Hindlimb muscle (tissue), 1 donor: ENCODE results near the gene SMARCD3. TPM values are rescaled to one million over a fixed set of nuclear protein-coding genes. Genes with fewer than 3 reads are reported as not detected.

Experiments used
- DNase-seq: peaks from one replicate; pipeline ENCODE4 v3.0.0-alpha.2; 2013
- polyA plus RNA-seq: library from polyadenylated mRNA; unstranded; fragments of 120-200 nt; gene quantifications from one replicate; pipeline ENCODE4 v1.2.1, GENCODE V29; 2013; ENCODE audit not compliant: insufficient read length

The SMARCD3 gene
- polyA plus RNA-seq, 1 donor = 180 TPM

GRCh38 chr7:151272405-151272804, 23.9 kb upstream of the SMARCD3 start:
- DNase-seq = no peak

GRCh38 chr7:151271699-151272355, 23.3 kb upstream of the SMARCD3 start:
- no peak for DNase-seq

- no peak for DNase-seq
Observed at GRCh38 chr7:151269511-151269910, 21.0 kb upstream of the SMARCD3 start.

GRCh38 chr7:151265351-151265931, 16.9 kb upstream of the SMARCD3 start:
- DNase-seq = no peak

GRCh38 chr7:151264615-151265014, 16.1 kb upstream of the SMARCD3 start:
- DNase-seq = no peak

- DNase-seq = no peak
Observed at GRCh38 chr7:151261529-151261928, 13.0 kb upstream of the SMARCD3 start.

GRCh38 chr7:151260883-151261282, 12.4 kb upstream of the SMARCD3 start:
- no peak for DNase-seq

GRCh38 chr7:151260471-151260870, 12.0 kb upstream of the SMARCD3 start:
- no peak for DNase-seq

GRCh38 chr7:151257990-151258389, 9.5 kb upstream of the SMARCD3 start:
- DNase-seq = no peak

- DNase-seq = no peak
Observed at GRCh38 chr7:151256410-151257045, 8.0 kb upstream of the SMARCD3 start.

GRCh38 chr7:151255390-151255789, 6.9 kb upstream of the SMARCD3 start:
- DNase-seq = no peak

- DNase-seq = no peak
Observed at GRCh38 chr7:151254851-151255250, 6.4 kb upstream of the SMARCD3 start.

- no peak for DNase-seq
Observed at GRCh38 chr7:151254316-151254715, 5.8 kb upstream of the SMARCD3 start.

- no peak for DNase-seq
Observed at GRCh38 chr7:151252961-151253711, 4.6 kb upstream of the SMARCD3 start.

GRCh38 chr7:151252561-151252835, 4.0 kb upstream of the SMARCD3 start:
- no peak for DNase-seq

GRCh38 chr7:151251689-151252560, 3.4 kb upstream of the SMARCD3 start:
- peak; percentile 90 for DNase-seq

GRCh38 chr7:151251328-151251688, 2.8 kb upstream of the SMARCD3 start:
- no peak for DNase-seq

GRCh38 chr7:151250181-151251132, 2.0 kb upstream of the SMARCD3 start:
- no peak for DNase-seq

GRCh38 chr7:151249732-151250072, 1.2 kb upstream of the SMARCD3 start:
- DNase-seq = no peak

GRCh38 chr7:151249034-151249731, 689 bp upstream of the SMARCD3 start:
- DNase-seq = no peak
